ENCODE results near the gene ZFYVE28.

The ZFYVE28 gene

DNA sequence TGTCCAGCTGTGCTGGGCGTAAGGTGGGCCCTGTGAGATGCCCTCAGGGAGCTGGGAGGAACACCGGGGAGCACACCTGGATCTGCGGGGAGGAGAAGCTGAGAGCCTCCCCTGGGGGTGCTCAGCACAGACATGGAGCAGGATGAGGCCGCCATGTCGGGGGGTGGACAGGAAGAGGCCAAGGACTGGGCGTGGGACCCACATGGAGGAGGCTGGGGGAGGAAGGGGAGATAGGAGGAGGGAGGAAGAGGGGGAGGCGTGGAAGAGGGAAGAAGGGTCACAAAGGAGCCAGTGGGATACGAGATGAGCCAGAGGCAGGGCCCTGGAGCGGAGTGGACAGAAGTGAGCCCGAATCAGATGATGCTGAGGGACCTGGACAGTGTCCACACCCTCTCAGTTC lies 66.3 kb downstream of the ZFYVE28 start:
- DNase-seq = no peak

DNA sequence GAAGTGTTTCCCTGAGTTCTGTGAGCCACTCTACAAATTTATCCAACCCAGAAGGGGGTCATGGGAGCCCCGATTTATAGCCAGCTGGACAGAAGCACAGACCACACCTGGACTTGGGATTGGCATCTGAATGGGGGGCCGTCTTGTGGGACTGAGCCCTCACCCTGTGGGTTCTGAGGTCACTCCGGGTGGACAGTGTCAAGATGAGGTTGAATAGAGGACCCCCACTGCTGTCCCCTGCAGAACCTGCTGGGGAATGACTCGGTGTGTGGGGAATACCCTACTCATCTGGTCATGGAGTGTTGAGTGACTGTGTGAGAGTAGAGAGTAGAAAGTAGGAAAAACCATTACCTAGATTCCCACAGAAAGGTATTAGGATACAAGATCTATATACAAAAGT lies 67.5 kb downstream of the ZFYVE28 start:
- DNase-seq = no peak

DNA sequence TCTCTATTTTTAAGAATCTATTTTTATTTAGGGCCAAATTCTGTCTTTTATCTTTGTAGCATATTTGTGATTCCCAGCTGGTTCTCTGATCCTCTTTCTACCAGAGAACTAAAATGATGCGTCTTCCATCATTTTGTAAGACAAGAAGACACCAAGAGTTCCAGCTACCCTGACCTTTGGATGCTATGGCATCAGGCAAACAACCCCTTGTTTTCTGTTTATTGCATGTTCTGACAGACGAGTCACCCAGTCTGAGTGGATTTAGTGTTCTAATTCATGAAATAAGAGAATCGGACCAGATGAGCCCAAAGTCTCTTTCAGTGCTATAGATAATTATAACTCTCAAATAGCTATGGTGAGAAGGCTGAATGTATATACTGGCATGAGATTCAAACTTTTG lies 69.7 kb downstream of the ZFYVE28 start:
- no peak for DNase-seq

DNA sequence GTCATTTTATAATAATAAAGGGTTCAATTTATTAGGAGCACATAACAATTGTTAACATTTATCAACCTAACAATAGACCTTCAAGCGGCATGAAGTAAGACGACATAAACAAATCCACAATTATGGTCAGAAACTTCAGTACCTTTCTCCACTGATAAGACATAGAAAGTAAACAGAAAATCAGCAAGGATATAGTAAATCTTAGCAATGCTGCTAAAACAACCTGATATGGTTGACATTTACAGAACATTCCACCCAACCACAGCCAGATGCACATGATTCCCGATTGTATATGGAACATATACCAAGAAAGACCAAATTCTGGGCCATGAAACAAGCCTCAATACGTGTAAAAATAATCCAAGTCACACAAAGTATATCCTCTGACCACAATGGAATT lies 71.3 kb downstream of the ZFYVE28 start:
- DNase-seq = no peak

DNA sequence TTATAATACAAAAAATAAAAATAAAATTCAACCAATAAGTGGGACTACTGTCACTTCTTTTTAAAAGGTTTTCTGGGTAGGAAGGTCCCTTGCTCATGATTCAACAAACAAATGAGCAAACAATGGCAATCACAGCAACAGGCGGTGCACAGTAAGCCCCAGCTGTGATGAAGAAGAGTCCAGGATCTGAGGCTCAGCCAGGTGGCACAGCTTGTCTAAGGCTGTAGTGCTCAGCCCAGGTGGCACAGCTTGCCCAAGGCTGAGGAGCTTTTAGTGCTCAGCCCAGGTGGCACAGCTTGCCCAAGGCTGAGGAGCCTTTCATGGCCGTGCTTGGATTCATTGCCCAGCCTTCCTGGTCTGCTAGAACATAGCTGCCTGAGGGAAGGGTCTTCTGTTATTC lies 75.0 kb downstream of the ZFYVE28 start:
- no peak for DNase-seq

DNA sequence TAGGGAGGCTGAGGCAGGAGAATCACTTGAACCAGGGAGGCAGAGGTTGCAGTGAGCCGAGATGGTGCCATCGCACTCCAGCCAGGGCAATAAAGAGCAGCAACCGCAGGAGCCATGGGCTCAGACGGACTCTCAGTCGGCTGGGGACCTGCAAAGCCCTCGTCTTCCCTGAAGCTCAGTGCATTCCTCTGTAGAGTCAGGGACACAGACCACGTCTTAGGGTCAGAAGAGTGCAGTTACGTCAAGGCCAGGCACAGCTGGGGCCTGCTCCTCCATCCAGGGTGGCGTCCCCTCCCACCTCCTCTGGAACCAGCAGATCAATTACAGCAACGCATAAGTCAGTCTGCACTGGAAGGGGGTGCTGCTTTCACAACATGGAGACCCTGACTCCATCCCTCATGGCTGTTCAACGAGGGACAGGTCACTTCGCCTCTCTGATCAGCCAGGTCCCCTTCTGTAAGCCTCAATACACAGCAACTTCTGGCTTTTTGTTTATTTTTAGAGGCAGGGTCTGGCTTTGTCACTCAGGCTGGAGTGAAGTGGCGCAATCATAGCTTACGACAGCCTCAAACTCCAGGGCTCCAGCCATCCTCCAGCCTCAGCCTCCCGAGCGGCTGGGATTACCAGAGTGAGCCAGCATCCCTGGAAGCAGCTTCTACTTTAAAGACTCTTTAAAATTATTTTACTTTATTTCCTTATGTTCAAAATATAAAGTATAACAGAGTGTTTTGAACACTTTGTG lies 76.4 kb downstream of the ZFYVE28 start:
- no peak for DNase-seq

DNA sequence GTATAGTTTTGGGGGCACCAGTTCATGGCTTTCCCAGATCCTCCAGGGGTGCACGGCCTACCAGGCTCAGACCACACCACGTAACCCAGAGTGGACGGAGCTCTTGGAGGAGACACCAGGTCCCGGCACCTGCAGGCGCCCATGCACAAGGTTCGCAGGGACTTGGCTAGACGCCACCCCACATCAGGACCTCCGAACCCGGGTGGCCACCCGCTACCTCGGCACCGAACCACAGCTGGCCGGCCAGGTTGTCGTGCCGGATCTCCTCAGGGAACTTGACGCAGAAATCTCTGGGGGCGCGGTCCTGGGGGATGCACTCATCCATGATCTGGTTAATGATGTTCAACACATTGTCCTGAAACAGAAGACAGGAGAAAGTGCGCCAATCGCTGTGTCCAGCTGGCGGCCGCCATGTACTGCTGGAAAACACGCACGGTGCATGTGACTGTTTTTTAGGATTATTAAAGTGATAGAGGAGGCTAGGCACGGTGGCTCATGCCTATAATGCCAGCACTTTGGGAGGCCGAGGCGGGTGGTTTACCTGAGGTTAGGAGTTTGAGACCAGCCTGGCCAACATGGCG lies 77.1 kb downstream of the ZFYVE28 start:
- no peak for DNase-seq

DNA sequence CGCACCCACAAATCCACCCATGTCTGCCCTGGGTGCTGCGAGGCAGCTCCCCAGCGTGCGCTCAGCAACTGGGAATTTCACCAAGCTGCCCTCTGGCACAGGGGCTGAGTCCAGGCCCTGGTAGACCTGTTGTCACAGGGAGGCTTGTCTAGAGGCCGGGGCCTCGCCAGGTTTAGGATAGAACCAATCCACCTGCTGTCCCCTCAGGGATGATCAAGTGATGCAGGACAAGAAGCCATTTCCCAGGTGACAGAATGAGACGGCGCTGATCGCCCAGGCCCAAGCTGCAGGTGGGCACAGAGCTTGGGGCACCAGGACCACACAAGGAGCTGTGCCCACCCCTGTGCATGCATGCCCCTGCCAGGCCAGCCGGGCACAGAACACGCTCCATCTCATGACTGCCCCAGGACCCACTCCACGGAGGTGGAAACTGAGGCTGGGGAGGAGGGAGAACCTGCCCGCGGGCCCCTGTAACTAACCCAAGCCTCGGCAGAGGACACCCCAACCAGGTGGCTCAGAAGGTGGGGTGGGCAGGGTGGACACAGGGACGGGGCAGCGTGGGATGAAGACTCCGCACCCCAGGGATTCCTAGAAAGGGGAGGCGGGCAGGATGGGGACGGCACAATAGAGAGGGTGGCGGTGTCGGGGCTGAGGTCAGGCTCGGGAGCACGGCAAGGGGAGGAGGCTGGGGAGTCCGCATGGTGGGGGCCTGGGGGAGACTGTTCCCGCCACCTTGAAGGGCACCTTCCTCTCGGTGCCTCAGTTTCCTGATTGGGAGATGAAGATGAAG lies 78.0 kb downstream of the ZFYVE28 start:
- DNase-seq = no peak

DNA sequence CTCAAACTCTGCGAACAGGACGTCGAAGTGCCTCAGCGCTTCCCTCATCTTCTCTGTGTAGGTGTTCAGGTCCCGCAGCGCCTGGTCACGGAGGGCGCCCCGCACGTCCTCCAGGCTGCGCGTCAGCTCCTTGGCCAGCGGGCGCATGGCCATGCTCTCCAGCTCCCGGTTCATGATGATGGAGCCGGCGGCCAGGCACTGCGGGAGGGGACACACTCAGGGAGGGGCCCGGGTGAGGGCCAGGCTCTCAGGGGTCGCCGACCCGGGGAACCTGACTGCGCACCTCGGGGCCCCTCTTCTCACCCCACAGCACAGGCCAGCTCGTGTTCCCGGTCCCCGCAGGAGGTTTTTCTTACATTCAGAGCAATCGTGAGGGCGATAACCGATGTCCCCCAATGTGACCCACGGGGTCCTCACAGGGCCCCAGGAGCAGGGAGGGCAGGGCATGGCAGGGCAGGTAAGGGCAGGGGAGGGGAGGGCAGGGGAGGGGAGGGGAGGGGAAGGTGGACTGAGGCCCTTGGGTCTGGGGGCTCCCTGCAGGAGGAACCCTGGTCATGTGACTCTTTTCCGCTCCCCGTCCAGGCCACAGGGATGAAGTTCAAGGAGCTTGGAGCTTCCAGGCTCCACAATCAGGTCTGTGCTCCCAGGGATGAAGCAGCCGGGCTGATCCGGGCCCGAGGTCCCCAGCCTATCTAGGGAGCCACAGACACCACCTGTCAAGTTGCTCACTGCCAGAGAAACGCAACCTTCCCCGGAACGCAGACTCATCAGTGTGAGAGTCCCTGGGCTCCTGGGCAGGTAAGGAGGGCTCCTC lies 78.8 kb downstream of the ZFYVE28 start:
- no peak for DNase-seq

DNA sequence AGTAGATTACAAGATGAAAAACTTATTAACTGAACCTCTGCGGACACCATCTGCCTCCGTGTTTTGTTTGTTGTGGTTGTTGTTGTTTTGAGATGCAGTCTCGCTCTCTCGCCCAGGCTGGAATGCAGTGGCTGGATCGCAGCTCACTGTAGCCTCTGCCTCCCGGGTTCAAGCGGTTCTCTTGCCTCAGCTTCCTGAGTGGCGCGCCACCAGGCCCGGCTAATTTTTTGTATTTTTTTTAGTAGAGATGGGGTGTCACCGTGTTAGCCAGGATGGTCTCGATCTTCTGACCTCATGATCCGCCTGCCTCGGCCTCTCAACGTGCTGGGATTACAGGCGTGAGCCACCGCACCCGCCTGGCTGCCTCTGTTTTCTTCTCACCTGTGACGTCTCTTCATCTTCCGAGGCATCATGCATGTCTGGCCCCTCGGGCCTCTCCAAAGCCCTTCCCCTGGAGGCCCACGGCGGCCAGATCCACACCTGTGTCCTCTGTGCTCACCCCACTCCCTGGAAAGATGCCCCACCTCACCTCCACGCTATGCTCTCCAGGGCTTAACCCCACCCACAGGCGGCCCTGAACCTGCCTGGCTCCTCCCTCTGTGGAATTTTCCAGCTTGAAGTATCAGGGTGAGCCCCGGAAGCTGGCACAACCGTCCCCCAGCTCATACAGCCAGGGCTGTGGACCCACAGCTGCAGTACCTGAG lies 79.5 kb downstream of the ZFYVE28 start:
- no peak for DNase-seq

DNA sequence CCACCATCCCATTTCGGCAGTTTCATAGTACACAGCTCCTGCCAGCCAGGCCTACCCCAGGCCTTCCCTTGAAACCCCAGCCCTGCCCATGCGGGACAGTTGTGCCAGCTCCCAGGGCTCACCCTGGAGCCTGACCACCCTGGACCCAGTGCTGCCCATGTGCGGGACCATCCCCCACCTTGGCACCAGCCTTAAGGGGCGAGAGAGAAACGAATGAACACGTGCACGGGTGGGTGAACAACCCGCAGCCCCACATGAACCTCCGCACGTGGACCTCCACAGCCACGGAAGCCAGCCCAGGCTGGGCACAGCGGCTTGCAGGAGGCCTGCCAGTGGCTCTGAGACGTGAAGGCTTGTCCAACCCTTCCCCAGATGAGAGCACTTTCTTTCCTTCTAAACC lies 80.5 kb downstream of the ZFYVE28 start:
- DNase-seq = no peak

DNA sequence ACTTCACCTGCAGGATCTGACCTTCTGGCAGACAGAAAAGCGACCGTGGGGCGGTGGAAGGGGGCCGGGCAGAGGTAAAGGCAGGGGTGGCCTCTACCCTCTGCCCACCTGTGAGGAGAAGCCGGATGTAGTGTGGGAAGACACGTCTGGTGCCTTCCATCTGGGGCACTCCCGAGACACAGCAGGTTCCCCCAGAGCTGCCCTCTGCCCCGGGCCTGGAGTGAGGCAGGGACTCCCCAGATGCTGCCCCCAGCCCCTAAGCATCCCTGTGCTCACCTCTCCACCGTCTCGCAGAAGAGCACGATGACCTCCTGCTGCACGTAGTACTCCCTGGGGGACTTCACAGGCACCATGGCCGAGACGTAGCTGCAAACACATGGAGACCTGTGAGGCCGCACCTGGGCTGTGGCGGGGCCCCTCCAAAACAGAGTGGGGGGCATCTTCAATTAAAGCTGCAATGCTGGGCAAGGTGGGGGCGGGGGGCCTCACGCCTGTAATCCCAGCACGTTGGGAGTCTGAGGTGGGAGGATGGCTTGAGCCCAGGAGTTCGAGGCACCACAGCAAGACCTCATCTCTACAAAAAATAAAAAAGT lies 81.2 kb downstream of the ZFYVE28 start:
- DNase-seq = no peak

DNA sequence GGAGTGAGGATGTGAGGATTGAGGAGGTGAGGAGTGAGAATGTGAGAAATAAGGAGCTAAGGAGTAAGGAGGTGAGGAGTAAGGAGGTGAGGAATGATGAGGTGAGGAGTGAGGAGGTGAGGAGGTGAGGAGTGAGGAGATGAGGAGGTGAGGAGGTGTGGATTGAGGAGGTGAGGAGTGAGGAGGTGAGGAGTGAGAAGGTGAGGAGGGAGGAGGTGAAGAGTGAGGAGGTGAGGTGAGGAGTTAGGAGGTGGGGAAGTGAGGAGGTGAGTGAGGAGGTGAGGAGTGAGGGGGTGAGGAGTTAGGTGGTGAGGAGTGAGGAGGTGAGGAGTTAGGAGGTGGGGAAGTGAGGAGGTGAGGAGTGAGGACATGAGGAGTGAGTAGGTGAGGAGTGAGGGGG lies 81.8 kb downstream of the ZFYVE28 start:
- no peak for DNase-seq

DNA sequence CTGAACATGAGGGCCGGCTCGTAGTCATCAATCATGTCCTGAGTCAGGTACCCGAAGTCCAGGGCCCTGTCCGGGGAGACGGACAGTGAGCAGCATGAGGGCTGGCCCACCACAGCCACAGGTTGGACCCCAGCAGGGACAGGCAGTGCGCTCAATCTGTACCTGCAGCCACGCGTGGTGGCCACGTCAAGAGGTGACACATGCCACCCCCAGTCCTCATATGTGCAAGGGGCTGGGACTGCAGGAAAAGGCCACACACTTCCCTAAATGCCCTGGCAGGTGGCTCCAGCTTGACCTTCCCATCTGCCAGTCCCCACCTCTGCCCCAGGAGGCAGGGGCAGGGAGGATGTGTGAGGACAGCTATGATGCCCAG lies 82.7 kb downstream of the ZFYVE28 start:
- no peak for DNase-seq

DNA sequence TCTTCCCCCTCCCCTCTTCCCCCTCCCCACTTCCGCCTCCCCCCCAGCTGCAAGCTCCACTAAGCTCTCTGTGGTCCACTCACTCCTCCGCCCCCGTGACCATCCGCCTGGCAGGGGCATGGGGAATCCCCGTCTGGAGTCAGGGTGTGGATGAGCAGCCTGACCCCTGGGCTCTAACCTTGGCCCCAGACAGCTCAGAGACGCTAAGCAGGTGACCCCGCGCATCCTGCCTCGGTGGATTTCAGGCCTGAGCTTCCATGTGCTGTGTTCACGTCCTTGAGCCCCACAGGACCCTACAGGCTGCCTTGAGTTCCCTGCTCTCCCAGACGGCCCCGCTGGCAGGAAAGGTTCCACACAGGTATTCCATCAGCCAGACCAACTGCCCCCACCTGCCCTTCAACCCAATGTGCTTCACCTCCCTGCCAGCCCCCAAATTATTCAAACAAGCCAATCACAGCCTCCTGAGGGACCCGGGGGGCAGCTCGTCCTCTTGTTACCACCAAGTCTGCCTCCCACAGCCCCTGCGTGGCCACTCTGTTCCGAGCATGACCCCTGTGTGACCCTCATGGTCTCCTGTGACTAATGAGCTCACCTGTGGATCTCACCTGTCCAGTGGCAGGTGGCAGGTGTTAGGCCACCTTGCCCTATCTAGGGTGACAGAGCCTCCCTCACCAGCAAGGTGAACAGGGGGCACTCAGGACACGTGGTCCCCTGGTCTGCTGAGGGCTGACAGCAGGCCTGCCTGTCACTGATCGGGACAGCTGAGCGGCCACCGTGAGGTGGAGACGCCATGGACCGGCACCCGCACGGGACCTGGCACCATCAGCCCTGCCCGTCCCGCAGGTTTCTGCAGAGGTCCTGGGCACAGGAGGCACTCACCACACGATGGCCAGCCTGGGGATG lies 83.4 kb downstream of the ZFYVE28 start:
- DNase-seq = no peak

DNA sequence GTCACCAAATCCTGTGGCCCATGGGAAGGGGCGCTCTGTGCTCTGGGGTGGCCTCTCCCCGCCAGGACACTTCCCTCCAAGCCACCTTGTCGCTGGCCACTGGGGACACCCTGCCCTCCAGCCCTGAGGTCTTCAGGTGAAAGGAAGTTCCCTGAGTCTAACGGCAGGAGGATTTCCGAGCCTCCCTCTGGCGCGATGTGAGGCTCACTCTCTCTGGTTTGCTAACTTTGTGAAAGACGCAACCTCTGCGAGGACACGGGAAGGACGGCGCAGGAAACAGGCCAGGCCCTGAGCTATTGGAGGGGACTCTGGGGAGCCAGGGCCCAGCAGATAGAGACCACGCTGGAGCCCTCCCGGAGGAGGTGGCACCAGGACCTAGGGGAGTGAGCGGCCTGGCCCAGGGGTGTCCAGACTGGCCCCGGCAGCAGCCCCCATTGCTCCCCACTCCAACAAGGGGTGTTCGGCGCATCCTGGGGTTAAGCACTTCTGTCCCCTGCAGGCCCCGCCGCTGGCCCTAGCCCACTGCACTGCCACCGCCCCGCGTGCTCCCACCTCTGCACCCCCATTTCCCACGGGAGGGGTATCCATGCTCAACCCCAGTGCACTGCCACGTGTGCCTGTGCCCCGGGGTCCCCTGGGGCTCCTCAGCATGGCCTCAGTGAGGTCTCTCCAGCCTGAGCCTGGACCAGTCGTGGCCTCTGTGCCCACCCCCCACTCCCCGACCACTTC lies 84.4 kb downstream of the ZFYVE28 start:
- DNase-seq = no peak

DNA sequence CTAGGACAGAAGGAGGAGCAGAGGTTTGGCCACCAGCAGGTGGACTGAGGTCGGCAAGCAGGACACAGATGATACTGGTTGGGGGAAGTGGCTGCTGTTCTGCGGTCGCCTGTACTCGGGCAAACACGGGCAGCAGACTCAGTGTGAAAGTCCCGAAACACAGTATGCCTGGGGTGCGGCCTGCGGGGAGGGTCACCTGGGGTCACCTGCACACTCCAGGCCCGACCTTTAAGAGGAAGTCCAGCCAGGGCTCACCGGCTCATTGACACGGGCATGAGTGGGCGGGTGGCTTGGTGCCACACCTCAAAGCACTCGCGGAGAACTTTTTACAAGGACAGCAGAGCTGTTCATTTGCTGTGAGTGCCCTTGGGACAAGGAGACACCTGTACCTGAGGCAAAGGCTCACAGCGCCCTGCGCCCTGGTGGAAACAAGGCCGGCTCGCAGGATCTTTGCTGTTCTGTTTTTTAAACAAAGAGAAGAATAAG lies 85.0 kb downstream of the ZFYVE28 start:
- DNase-seq = no peak

DNA sequence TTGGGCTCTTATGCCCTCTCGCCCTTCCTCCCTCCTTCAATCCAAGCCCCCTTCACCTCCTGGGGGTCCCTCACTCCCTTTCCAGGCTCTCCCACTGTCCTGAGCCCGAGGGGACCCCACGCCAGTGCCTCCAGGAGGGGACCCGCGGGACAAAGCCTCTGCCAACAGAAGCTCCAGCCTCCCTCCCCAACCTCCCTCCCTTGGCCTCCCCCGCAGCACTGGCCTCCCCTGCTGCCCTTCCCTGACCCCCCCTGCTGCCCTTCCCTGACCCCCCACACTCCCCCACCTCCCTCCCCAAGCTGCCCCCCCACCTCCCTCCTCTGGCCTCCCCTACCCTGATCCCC lies 85.5 kb downstream of the ZFYVE28 start:
- no peak for DNase-seq

DNA sequence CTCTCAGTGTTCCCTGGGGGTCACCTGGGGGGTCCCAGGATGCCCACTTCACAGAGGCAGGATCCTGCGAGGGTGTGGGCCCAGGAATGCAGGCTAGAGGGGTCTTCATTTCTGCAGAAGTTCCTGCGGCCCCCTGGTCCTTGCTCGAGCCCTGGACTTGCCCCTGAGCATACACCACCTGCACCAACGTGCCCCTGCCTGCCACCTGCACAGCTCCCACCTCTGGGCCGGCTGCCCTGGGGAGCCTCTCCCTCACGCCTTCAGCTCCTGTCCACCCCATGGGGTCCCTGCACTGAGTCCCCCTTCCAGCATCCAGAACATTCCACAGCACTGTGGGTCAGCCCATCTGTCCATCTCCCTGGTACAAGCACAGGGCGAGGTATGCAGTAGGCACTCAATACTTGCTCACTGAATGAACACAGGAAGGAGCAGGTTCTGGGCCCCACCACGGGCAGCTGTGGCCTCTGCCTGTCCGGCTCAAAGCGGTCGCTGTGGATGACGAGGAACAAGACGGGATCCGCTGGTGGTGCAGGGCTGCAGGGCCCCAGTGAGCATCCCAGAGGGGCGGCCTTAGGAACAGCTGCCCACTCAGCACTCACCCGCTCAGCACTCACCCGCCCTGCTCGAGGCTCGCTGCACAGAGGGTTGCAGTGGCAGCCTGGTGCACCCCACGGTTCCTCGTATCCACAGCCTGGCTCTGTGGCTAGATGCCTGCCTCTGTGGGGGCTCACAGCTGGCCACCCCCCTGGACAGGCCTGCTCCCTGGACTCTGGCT lies 86.1 kb downstream of the ZFYVE28 start:
- DNase-seq = no peak
